Fibroblast of lung (primary cell): ENCODE results near the gene TRIP13. TPM values are rescaled to one million over a fixed set of nuclear protein-coding genes. Genes with fewer than 3 reads are reported as not detected.

Experiments used
- DNase-seq, 2 donors: peaks; one replicate each; pipeline versions ENCODE4 v3.0.0 to v3.0.0-alpha.2; 2010; ENCODE audit warnings: low read depth in 2 of 2
- H2AFZ ChIP-seq: 2 replicates; pipeline ENCODE4 v1.5.1; 2012; ENCODE audit warnings: low read length, control low read depth, inconsistent platforms
- H3K27ac ChIP-seq: 2 replicates; pipeline ENCODE4 v1.5.1; 2011; ENCODE audit warnings: low read length, control low read depth; ENCODE audit not compliant: insufficient read depth
- H3K27me3 ChIP-seq: 2 replicates; pipeline ENCODE4 v1.5.1; 2011; ENCODE audit warnings: mild to moderate bottlenecking, low read length; ENCODE audit not compliant: control insufficient read depth, insufficient read depth
- H3K36me3 ChIP-seq: 2 replicates; pipeline ENCODE4 v1.5.1; 2011; ENCODE audit warnings: low read length; ENCODE audit not compliant: control insufficient read depth, insufficient read depth
- H3K4me1 ChIP-seq: 2 replicates; pipeline ENCODE4 v1.5.1; 2011; ENCODE audit warnings: low read length; ENCODE audit not compliant: control insufficient read depth, insufficient read depth; ENCODE audit errors: extremely low read depth
- H3K4me2 ChIP-seq: 2 replicates; pipeline ENCODE4 v1.5.1; 2011; ENCODE audit warnings: low read length, control low read depth; ENCODE audit not compliant: insufficient read depth; ENCODE audit errors: extremely low read depth
- H3K4me3 ChIP-seq, 4 experiments: fragments of 200-600 bp in 1 of 4; sonication (generic) in 1 of 4; replicated peaks in 1 of 4; 2 replicates each; pipeline ENCODE4 v1.5.1; 2011 to 2016; ENCODE audit warnings: low read length in 4 of 4, low read depth in 3 of 4, mild to moderate bottlenecking in 3 of 4, control low read depth in 2 of 4, inconsistent platforms in 1 of 4, mixed read lengths in 1 of 4; ENCODE audit not compliant: insufficient read depth in 1 of 4; ENCODE audit errors: control extremely low read depth in 1 of 4
- H3K79me2 ChIP-seq: 2 replicates; pipeline ENCODE4 v1.5.1; 2012; ENCODE audit warnings: mild to moderate bottlenecking, low read length, inconsistent platforms; ENCODE audit not compliant: control insufficient read depth, insufficient read depth
- H3K9ac ChIP-seq: 2 replicates; pipeline ENCODE4 v1.5.1; 2011; ENCODE audit warnings: mild to moderate bottlenecking, low read length, control low read depth; ENCODE audit not compliant: insufficient read depth
- H3K9me3 ChIP-seq: 2 replicates; pipeline ENCODE4 v1.5.1; 2012; ENCODE audit warnings: low read depth, low read length; ENCODE audit not compliant: control insufficient read depth, insufficient read depth
- H4K20me1 ChIP-seq: 2 replicates; pipeline ENCODE4 v1.5.1; 2011; ENCODE audit warnings: low read length; ENCODE audit not compliant: control insufficient read depth, insufficient read depth; ENCODE audit errors: extremely low read depth
- EZH2 ChIP-seq: IDR thresholded peaks from 2 replicates; pipeline ENCODE4 v1.5.1; 2012; ENCODE audit warnings: low read length, control low read depth, mild to moderate bottlenecking; ENCODE audit errors: missing control alignments
- polyA plus RNA-seq, 2 donors: library from polyadenylated mRNA; depleted of rRNA in 1 of 2; stranded (reverse) in 1 of 2; unstranded in 1 of 2; fragments of >200 nt; gene quantifications; 2 replicates each; pipeline ENCODE4 v1.2.1, GENCODE V29; 2011 to 2012; ENCODE audit warnings: missing spikeins in 1 of 2
- total RNA-seq: library from RNA; depleted of rRNA; stranded (reverse); fragments of >200 nt; gene quantifications from 2 replicates; pipeline ENCODE4 v1.2.1, GENCODE V29; 2014
- TF ChIP-seq, protein P1 (sequence below), 2 donors: IDR thresholded peaks in 1 of 2; conservative IDR thresholded peaks in 1 of 2; 1 replicate in 1 of 2; 2 replicates in 1 of 2; pipeline ENCODE4 v1.5.1; 2011 to 2012; ENCODE audit warnings: low read length in 2 of 2, control low read depth in 1 of 2, inconsistent platforms in 1 of 2, low read depth in 1 of 2, mild to moderate bottlenecking in 1 of 2

Gene TRIP13
- total and polyA plus RNA-seq, 2 donors (not counting 1 experiment from before 2014, with no cell fraction given) = 7.4 to 11.7 TPM

DNA sequence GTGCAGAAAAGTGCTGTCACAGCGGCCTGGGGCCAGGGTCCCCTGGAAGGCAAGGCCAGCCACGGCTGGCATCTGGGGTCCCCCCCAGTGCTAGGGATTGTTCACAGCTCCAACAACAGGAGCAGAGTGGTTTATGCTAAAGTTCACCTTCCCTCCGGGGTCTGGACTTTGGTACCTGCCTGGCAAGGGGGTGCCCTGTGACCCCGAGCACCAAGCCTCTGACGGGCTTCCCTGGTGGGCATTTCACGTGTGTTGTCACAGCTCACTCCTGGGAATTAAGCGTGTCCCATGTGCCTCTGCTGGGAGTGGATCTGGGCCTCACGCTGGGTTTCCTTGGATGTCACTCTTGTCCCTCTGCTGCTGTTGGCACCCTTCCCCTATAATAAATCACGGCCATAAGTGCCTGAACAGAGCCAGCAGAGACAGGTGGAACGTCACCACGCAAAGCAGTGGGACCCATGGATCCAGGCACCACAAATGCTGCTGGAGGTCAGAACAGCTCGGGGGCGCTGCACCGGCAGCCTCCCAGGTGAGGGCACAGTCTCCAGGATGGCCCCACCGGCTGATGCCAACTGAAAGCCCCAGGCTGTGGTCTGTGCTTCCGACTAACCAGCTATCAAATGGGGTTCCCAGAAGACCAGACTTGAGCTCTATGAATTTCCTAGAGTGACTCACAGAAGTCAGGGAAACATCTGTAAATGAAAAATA, 24.1 kb upstream of the TRIP13 start:
- H3K9ac ChIP-seq = no peak overlapping the region
- peaks cover 40% of the 10 kb centered on the region for H3K36me3 ChIP-seq
- no peaks in the 10 kb centered on the region for H3K9me3 ChIP-seq
- H3K27ac ChIP-seq = no peak overlapping the region
- no peak overlapping the region for H3K4me2 ChIP-seq
- H3K4me3 ChIP-seq = no peak overlapping the region
- H4K20me1 ChIP-seq = no peaks in the 10 kb centered on the region
- H3K4me1 ChIP-seq = peaks cover 2% of the 10 kb centered on the region
- no peaks in the 10 kb centered on the region for H3K79me2 ChIP-seq
- H3K27me3 ChIP-seq = no peaks in the 10 kb centered on the region
- TF ChIP-seq, protein P1, sequence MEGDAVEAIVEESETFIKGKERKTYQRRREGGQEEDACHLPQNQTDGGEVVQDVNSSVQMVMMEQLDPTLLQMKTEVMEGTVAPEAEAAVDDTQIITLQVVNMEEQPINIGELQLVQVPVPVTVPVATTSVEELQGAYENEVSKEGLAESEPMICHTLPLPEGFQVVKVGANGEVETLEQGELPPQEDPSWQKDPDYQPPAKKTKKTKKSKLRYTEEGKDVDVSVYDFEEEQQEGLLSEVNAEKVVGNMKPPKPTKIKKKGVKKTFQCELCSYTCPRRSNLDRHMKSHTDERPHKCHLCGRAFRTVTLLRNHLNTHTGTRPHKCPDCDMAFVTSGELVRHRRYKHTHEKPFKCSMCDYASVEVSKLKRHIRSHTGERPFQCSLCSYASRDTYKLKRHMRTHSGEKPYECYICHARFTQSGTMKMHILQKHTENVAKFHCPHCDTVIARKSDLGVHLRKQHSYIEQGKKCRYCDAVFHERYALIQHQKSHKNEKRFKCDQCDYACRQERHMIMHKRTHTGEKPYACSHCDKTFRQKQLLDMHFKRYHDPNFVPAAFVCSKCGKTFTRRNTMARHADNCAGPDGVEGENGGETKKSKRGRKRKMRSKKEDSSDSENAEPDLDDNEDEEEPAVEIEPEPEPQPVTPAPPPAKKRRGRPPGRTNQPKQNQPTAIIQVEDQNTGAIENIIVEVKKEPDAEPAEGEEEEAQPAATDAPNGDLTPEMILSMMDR (conservative IDR thresholded peaks at IDR 0.05 in 1 of 2, IDR thresholded peaks at IDR 0.05 in 1 of 2; ENCODE audit: low read depth in 1 of 2, low read length in 2 of 2) = no peak
- no peak for TF ChIP-seq EZH2
- no peak for DNase-seq
- no peak overlapping the region for H2AFZ ChIP-seq

DNA sequence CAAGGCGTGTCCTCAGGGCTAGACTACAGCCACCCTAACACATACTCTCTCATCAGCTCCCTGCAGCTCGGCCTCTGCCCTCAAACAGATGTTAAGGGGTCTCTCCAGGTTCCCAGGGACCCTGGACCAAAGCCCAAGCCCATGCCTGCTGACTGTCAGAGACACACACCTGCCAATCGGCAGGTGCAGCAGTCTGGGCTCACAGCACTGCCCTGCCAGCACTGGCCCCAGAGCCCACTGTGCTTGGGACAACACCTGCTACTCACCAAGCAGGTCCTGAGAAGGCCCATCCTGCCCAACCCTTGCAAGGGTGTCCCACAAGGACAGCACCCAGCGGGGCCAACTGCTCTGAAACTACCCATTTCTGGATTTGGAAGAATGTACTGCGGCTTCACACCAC, 21.7 kb upstream of the TRIP13 start:
- Histone ChIP-seq H3K27me3 (no peaks in the 10 kb centered on the region), H2AFZ (no peak overlapping the region), H3K4me2 (no peak overlapping the region), H3K36me3 (peaks cover 39% of the 10 kb centered on the region), H4K20me1 (no peaks in the 10 kb centered on the region), H3K9me3 (no peaks in the 10 kb centered on the region), H3K27ac (no peak overlapping the region), H3K4me1 (no peaks in the 10 kb centered on the region), H3K4me3 (no peak overlapping the region), H3K79me2 (no peaks in the 10 kb centered on the region), H3K9ac (no peak overlapping the region)
- DNase-seq = no peak
- TF ChIP-seq EZH2 = no peak
- TF ChIP-seq, protein P1 (conservative IDR thresholded peaks at IDR 0.05 in 1 of 2, IDR thresholded peaks at IDR 0.05 in 1 of 2; ENCODE audit: low read depth in 1 of 2, low read length in 2 of 2) = no peak

DNA sequence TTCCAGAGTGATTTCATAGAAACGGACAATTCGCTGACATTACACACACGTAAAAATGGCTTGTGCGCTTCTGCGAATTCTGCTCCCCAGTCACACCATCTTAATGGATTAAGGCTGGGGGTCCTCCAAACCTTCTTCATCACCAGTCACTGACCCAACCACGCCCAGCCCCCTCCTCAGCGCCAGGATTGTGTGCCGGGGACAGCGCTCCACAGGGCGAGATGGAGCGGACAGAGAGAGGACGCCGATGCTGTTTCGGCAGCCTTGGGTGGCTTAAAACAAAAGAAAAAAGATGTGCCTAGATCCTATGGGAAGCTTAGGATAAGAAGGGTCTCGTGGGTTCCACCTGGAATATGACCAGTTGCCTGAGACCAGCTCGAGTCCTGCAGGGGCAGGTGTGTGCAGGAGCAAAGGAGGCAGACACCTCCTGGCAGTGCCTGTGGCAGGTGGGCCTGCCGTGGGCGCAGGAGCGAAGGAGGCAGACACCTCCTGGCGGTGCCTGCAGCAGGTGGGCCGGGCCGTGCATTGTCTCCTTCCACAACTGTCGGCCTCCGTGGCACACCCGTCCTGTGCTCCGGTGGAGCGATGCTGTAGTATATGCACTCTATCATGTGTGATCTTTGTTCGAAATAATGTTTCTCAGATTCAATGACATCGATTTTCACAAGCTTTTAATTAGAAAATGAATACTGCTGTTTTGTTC, 20.9 kb upstream of the TRIP13 start:
- DNase-seq = no peak
- no peaks in the 10 kb centered on the region for H3K9me3 ChIP-seq
- no peak overlapping the region for H2AFZ ChIP-seq
- no peak for TF ChIP-seq EZH2
- TF ChIP-seq, protein P1 (conservative IDR thresholded peaks at IDR 0.05 in 1 of 2, IDR thresholded peaks at IDR 0.05 in 1 of 2; ENCODE audit: low read depth in 1 of 2, low read length in 2 of 2) = no peak
- no peaks in the 10 kb centered on the region for H3K27me3 ChIP-seq
- H4K20me1 ChIP-seq = no peaks in the 10 kb centered on the region
- H3K4me1 ChIP-seq = no peaks in the 10 kb centered on the region
- H3K4me2 ChIP-seq = no peak overlapping the region
- H3K36me3 ChIP-seq = peaks cover 41% of the 10 kb centered on the region
- no peak overlapping the region for H3K9ac ChIP-seq
- H3K79me2 ChIP-seq = no peaks in the 10 kb centered on the region
- H3K4me3 ChIP-seq = no peak overlapping the region
- no peak overlapping the region for H3K27ac ChIP-seq
